HG03457 (cell line): ENCODE results near the gene YJEFN3.

Experiments
- ATAC-seq: cut with Tn5 transposase; IDR thresholded peaks from one replicate; pipeline ENCODE4 v1.9.1; 2021; ENCODE audit warnings: moderate number of reproducible peaks; ENCODE audit not compliant: unreplicated experiment

The YJEFN3 gene

DNA sequence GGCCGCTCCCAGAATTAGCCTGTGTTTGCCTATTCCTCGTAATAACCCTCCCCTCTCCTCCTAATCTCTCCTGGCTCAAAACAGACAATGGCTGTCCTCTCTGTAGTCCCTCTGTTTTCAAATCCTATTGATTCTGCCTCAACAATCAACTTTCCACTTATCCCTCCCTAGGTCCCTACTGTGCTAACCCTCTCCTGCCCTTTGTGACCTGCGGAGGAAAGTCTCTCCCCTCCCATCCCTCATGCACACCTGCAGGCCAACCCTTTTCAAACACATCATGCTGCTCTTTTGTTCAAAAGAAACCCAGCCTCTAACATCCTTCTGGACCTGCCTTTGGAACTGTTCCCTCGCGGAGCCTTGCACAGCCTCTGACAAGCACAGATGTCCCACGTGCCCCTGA lies 46.7 kb downstream of the YJEFN3 start:
- no peak for ATAC-seq

DNA sequence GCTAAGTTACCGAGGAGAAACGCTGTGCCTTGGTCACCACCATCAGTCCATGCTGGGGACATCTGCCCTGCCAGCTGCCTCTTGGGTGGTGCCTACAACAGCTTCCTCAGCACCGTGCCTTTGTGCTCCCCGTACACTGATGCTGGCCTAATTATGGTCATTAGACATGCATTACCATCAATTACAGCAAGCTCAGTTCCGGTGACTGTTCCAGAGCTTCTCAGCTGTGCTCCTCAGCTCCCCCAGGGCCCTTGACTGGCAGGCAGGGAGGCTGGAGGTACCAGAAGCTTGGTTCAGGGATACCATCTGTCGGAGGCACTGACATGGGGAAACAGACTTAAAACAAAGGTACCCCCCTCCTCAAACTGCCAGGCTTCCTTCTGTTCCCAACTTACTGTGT lies 49.5 kb downstream of the YJEFN3 start:
- ATAC-seq, result no peak

GRCh38 chr19:19579533-19580361 lies 51.0 kb downstream of the YJEFN3 start:
- ATAC-seq, result no peak

- ATAC-seq, result no peak
Measured at GRCh38 chr19:19580418-19580817, 51.7 kb downstream of the YJEFN3 start.

DNA sequence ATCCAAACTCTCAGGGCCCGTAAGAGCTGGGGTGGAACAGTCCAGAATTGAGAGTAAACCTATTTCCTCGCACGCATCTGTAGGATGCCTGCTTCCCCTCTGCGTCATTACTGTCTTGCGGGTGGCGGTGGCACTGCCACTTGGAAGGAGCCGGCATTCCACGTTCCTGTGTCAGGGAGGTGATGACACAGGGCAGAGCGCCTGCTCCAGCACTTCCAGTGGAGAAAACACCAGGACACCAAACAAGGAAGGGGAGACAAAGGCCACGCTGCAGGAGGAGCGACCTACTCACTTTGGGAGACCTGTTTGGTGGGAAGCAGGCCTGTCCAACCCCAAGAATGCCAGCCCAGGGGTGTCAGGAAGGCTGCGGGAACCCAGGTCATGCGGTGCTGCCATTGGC lies 52.7 kb downstream of the YJEFN3 start:
- no peak for ATAC-seq

GRCh38 chr19:19582471-19582870 lies 53.8 kb downstream of the YJEFN3 start:
- ATAC-seq, result no peak

DNA sequence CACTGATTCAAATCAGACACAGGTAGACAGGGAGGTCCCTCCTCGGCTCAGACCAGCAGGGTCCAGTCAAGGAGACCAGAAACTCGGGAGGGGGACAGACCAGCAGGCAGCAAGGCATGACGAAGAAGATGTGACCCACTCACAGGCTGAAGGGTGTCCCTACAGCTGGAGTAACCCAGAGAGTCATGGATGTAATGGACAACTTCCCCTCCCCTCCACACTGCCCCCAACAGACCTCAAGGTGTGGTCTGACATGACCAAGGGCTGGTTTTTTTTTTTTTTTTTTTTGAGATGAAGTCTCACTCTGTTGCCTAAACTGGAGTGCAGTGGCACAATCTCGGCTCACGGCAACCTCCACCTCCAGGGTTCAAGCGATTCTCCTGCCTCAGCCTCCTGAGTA lies 55.6 kb downstream of the YJEFN3 start:
- no peak for ATAC-seq
